Gastrocnemius medialis (tissue), 4 donors: ENCODE measurements around the gene TJAP1. TPM values are rescaled to one million over a fixed set of nuclear protein-coding genes. Genes with fewer than 3 reads are reported as not detected.

Experiments used
- ATAC-seq, 2 donors: fragments of 150-250 bp; one replicate each; pipeline ENCODE4 v1.9.1; 2016
- DNase-seq, 2 donors: peaks; one replicate each; pipeline ENCODE4 v3.0.0-alpha.2; 2019
- H3K27ac ChIP-seq, 4 donors: fragments of 200-600 bp; sonication (generic); 1 replicate in 1 of 4; 2 replicates in 3 of 4; pipeline ENCODE4 v1.5.1; 2016 to 2018; ENCODE audit warnings: mild to moderate bottlenecking in 2 of 4, moderate library complexity in 1 of 4
- H3K27me3 ChIP-seq, 3 donors: fragments of 200-600 bp; sonication (generic) in 2 of 3; 1 replicate in 1 of 3; 2 replicates in 2 of 3; pipeline versions ENCODE4 v1.5.1 to v1.6.0; 2016 to 2019; ENCODE audit warnings: mild to moderate bottlenecking in 1 of 3, moderate library complexity in 1 of 3
- H3K36me3 ChIP-seq, 2 donors: fragments of 200-600 bp; sonication (generic) in 1 of 2; one replicate each; pipeline ENCODE4 v1.5.1; 2017 to 2018
- H3K4me1 ChIP-seq, 2 donors: fragments of 200-600 bp; sonication (generic) in 1 of 2; one replicate each; pipeline ENCODE4 v1.5.1; 2016 to 2017; ENCODE audit warnings: mild to moderate bottlenecking in 2 of 2
- H3K4me3 ChIP-seq, 4 donors: fragments of 200-600 bp; sonication (generic) in 3 of 4; 1 replicate in 1 of 4; 2 replicates in 3 of 4; pipeline ENCODE4 v1.5.1; 2016 to 2019; ENCODE audit warnings: mild to moderate bottlenecking in 2 of 4
- H3K9me3 ChIP-seq, 3 donors: fragments of 200-600 bp; sonication (generic) in 2 of 3; 1 replicate in 1 of 3; 2 replicates in 2 of 3; pipeline ENCODE4 v1.5.1; 2016 to 2019
- CTCF ChIP-seq, 5 experiments: fragments of 450-650 bp in 3 of 5; fragments of 200-600 bp in 2 of 5; sonication (generic) in 2 of 5; IDR thresholded peaks in 4 of 5; conservative IDR thresholded peaks in 1 of 5; 1 replicate in 4 of 5; 2 replicates in 1 of 5; pipeline ENCODE4 v1.5.1; 2016 to 2019; ENCODE audit warnings: antibody characterized with exemption in 5 of 5, mild to moderate bottlenecking in 3 of 5, moderate library complexity in 3 of 5
- POLR2A ChIP-seq, 2 donors: fragments of 450-650 bp; IDR thresholded peaks; one replicate each; pipeline ENCODE4 v1.6.1; 2017; ENCODE audit warnings: antibody characterized with exemption in 2 of 2, mild to moderate bottlenecking in 2 of 2, moderate library complexity in 2 of 2
- in situ Hi-C, 4 donors: fragments of 200-750 bp; cut with MboI; loops; one replicate each; pipeline versions ENCODE4 v1.15.0 to v1.8.0; 2017; ENCODE audit warnings: low sequenced_read_pairs in 4 of 4
- intact Hi-C: fragments of 100-400 bp; cut with DNase I; formaldehyde crosslinking; loops from one replicate; pipeline ENCODE4 v1.15.1; 2023; ENCODE audit warnings: low total_unique reads
- total RNA-seq, 4 donors: library from RNA; depleted of rRNA; stranded (reverse); fragments of >200 nt; gene quantifications; one replicate each; pipeline versions ENCODE4 v1.1.0 to v1.2.3, GENCODE V29; 2016

Gene TJAP1
- total RNA-seq, 4 donors from 2014 or later: 28.8 to 45.2 (median 37.7) TPM

GRCh38 chr6:43445576-43445975 is 31.8 kb upstream of the TJAP1 start:
- DNase-seq (no peak), ATAC-seq (no peak)
- Histone ChIP-seq H3K9me3 (no peaks in the 10 kb centered on the region), H3K27me3 (no peaks in the 10 kb centered on the region), H3K4me1 (no peaks in the 10 kb centered on the region), H3K27ac (no peak overlapping the region), H3K4me3 (no peak overlapping the region), H3K36me3 (peaks cover 0 to 93% of the 10 kb centered on the region in 2 donors)
- intact Hi-C loops (no loop called here), in situ Hi-C loops (no loop called here)
- TF ChIP-seq POLR2A (IDR thresholded peaks at IDR 0.05) (no peak), CTCF (IDR thresholded peaks at IDR 0.05 in 4 of 5, conservative IDR thresholded peaks at IDR 0.05 in 1 of 5) (no peak)

GRCh38 chr6:43447604-43448003 is 29.8 kb upstream of the TJAP1 start:
- DNase-seq (no peak), ATAC-seq (no peak)
- peaks cover 0 to 87% of the 10 kb centered on the region in 2 donors for H3K36me3 ChIP-seq
- no peak for TF ChIP-seq POLR2A (IDR thresholded peaks at IDR 0.05)
- TF ChIP-seq CTCF (IDR thresholded peaks at IDR 0.05 in 4 of 5, conservative IDR thresholded peaks at IDR 0.05 in 1 of 5): no peak
- no peaks in the 10 kb centered on the region for H3K9me3 ChIP-seq
- H3K27ac ChIP-seq: no peak overlapping the region
- H3K4me3 ChIP-seq: no peak overlapping the region
- intact Hi-C loops (no loop called here), in situ Hi-C loops (no loop called here)
- no peaks in the 10 kb centered on the region for H3K27me3 ChIP-seq
- H3K4me1 ChIP-seq: no peaks in the 10 kb centered on the region

GRCh38 chr6:43448916-43449315 is 28.5 kb upstream of the TJAP1 start:
- in situ Hi-C loops: no loop called here
- H3K9me3 ChIP-seq: no peaks in the 10 kb centered on the region
- H3K4me1 ChIP-seq: no peaks in the 10 kb centered on the region
- no peak for DNase-seq
- intact Hi-C loops: no loop called here
- peaks cover 0 to 74% of the 10 kb centered on the region in 2 donors for H3K36me3 ChIP-seq
- no peaks in the 10 kb centered on the region for H3K27me3 ChIP-seq
- no peak for TF ChIP-seq POLR2A (IDR thresholded peaks at IDR 0.05)
- no peak for TF ChIP-seq CTCF (IDR thresholded peaks at IDR 0.05 in 4 of 5, conservative IDR thresholded peaks at IDR 0.05 in 1 of 5)
- ATAC-seq: no peak
- H3K4me3 ChIP-seq: no peak overlapping the region
- H3K27ac ChIP-seq: no peak overlapping the region

GRCh38 chr6:43450699-43451131 is 26.7 kb upstream of the TJAP1 start:
- TF ChIP-seq CTCF (IDR thresholded peaks at IDR 0.05 in 4 of 5, conservative IDR thresholded peaks at IDR 0.05 in 1 of 5) (no peak), POLR2A (IDR thresholded peaks at IDR 0.05) (no peak)
- H3K36me3 ChIP-seq: peaks cover 0 to 56% of the 10 kb centered on the region in 2 donors
- in situ Hi-C loops: loop anchor here in 2 of 4 donors (10.0 kb wide), 1 partner anchor 54 kb away; no protein-coding TSS in a partner anchor
- peaks cover under 1 to 9% (median 8%) of the 10 kb centered on the region in 3 donors for H3K27me3 ChIP-seq
- DNase-seq (no peak), ATAC-seq (no peak)
- intact Hi-C loops: no loop called here
- no peaks in the 10 kb centered on the region for H3K9me3 ChIP-seq
- H3K4me3 ChIP-seq: no peak overlapping the region
- no peak overlapping the region for H3K27ac ChIP-seq
- H3K4me1 ChIP-seq: peaks cover 2 to 7% of the 10 kb centered on the region in 2 donors

GRCh38 chr6:43451348-43451747 is 26.0 kb upstream of the TJAP1 start:
- Histone ChIP-seq H3K36me3 (peaks cover 0 to 50% of the 10 kb centered on the region in 2 donors), H3K27me3 (peaks cover 7 to 15% (median 14%) of the 10 kb centered on the region in 3 donors), H3K9me3 (no peaks in the 10 kb centered on the region), H3K4me3 (no peak overlapping the region), H3K27ac (no peak overlapping the region), H3K4me1 (peaks cover 3 to 7% of the 10 kb centered on the region in 2 donors)
- intact Hi-C loops (no loop called here), in situ Hi-C loops (loop anchor here in 2 of 4 donors (10.0 kb wide), 1 partner anchor 53 kb away; no protein-coding TSS in a partner anchor)
- ATAC-seq: no peak
- TF ChIP-seq POLR2A (IDR thresholded peaks at IDR 0.05): no peak
- no peak for TF ChIP-seq CTCF (IDR thresholded peaks at IDR 0.05 in 4 of 5, conservative IDR thresholded peaks at IDR 0.05 in 1 of 5)
- no peak for DNase-seq
